Measurements from ENCODE around the gene NRG2.

Gene NRG2

GRCh38 chr5:139897342-139897741 lies 145.8 kb downstream of the NRG2 start:
- no peak overlapping the region for H3K4me3 ChIP-seq (ENCODE audit: low read length)
- no peak for DNase-seq (ENCODE audit: low read depth)
- TF ChIP-seq CTCF (conservative IDR thresholded peaks at IDR 0.05; ENCODE audit: low read depth, low read length): no peak

- DNase-seq (ENCODE audit: low read depth): no peak
- no peak overlapping the region for H3K4me3 ChIP-seq (ENCODE audit: low read length)
- no peak for TF ChIP-seq CTCF (conservative IDR thresholded peaks at IDR 0.05; ENCODE audit: low read depth, low read length)
Observed at GRCh38 chr5:139896718-139897117, 146.4 kb downstream of the NRG2 start.

- H3K4me3 ChIP-seq (ENCODE audit: low read length): no peak overlapping the region
- TF ChIP-seq CTCF (conservative IDR thresholded peaks at IDR 0.05; ENCODE audit: low read depth, low read length): no peak
- no peak for DNase-seq (ENCODE audit: low read depth)
Observed at GRCh38 chr5:139895647-139896046, 147.5 kb downstream of the NRG2 start.

GRCh38 chr5:139895046-139895445 lies 148.1 kb downstream of the NRG2 start:
- DNase-seq (ENCODE audit: low read depth): no peak
- no peak overlapping the region for H3K4me3 ChIP-seq (ENCODE audit: low read length)
- TF ChIP-seq CTCF (conservative IDR thresholded peaks at IDR 0.05; ENCODE audit: low read depth, low read length): no peak

GRCh38 chr5:139893873-139894272 lies 149.2 kb downstream of the NRG2 start:
- no peak overlapping the region for H3K4me3 ChIP-seq (ENCODE audit: low read length)
- DNase-seq (ENCODE audit: low read depth): no peak
- TF ChIP-seq CTCF (conservative IDR thresholded peaks at IDR 0.05; ENCODE audit: low read depth, low read length): no peak

GRCh38 chr5:139889410-139889809 lies 153.7 kb downstream of the NRG2 start:
- no peak overlapping the region for H3K4me3 ChIP-seq (ENCODE audit: low read length)
- no peak for DNase-seq (ENCODE audit: low read depth)
- no peak for TF ChIP-seq CTCF (conservative IDR thresholded peaks at IDR 0.05; ENCODE audit: low read depth, low read length)

GRCh38 chr5:139888370-139888769 lies 154.7 kb downstream of the NRG2 start:
- TF ChIP-seq CTCF (conservative IDR thresholded peaks at IDR 0.05; ENCODE audit: low read depth, low read length): no peak
- no peak overlapping the region for H3K4me3 ChIP-seq (ENCODE audit: low read length)
- DNase-seq (ENCODE audit: low read depth): no peak
